Fibroblast of skin of scalp (primary cell): ENCODE results near the gene NCAPH2.
A peak's percentile ranks its signal among the peaks of the same experiment; 100 is the strongest.

ENCODE experiments used
- DNase-seq: peaks from one replicate; pipeline ENCODE4 v3.0.0-alpha.2; 2013

NCAPH2 gene

GRCh38 chr22:50490531-50491308, 17.3 kb upstream of the NCAPH2 start:
- no peak for DNase-seq

GRCh38 chr22:50497093-50497492, 10.9 kb upstream of the NCAPH2 start:
- DNase-seq = no peak

GRCh38 chr22:50498322-50498890, 9.6 kb upstream of the NCAPH2 start:
- DNase-seq = peak; percentile 49

- no peak for DNase-seq
These were observed 7.6 kb upstream of the NCAPH2 start for GRCh38 chr22:50500452-50500851.

- no peak for DNase-seq
These were observed 5.9 kb upstream of the NCAPH2 start for GRCh38 chr22:50502096-50502495.

- no peak for DNase-seq
These were observed 5.2 kb upstream of the NCAPH2 start for GRCh38 chr22:50502628-50503474.

GRCh38 chr22:50503475-50504145, 4.4 kb upstream of the NCAPH2 start:
- DNase-seq = no peak

DNA sequence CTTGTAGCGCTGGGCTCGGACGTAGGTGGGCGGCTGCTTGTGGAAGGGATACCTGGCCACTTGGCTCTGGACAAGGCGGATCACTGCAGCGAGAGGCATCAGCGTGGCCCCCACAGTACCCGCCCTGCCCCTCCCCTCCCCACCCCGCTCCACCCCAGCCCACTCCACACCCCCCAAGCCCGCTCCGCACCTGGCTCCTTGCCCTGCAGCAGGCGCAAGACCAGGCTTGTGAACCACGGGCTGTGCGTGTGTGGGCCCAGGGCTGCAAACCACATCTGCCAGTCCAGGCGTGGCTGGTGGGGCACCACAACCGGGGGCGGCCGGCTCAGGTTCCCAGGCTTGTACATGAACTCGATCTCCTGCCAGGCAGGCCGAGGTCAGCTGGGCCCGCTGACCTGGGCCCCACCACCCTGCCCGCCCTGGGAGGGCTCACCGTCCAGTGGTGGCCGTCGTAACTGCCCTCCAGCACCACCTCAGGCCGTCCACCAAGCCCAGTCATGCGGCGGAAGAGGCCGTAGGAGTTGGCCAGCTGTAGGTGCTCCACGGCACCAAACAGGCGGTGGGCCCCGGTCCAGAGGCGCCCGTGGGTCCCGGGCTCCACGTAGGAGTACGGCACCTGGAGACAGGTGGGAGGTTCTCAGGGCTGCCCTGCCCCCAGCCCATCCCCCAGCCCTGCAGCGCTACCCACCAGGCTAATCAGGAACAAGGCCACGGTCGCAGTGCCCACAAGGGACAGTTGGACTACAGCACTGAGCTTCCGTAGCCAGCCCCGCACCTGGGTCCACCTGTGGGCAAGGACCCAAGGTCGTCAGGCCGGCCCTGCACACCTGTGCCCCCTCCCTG, 3.4 kb upstream of the NCAPH2 start:
- no peak for DNase-seq

DNA sequence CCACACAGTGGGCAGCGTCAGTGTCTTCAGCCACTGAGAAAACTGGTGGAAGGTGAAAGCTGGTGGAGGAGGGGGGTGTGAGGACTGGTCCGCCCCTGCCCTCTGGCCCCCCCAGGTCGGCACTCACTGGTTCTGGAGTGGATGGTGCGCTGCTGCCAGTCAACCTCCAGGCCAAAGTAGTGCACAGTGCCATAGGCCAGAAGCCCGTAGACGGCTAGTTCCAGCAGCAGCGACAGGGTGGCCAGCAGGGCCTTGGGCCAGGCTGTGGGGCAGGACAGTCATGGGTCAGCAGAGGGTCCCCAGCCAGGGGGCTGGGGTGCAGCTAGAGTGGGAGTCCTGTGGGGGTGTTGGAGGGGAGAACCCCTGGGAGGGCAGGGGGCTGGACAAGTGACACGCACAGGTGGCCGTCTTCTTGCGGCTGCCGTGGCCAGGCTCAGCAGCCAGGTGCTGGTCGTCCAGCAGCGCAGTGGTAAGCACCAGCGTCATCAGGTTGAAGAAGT, 2.7 kb upstream of the NCAPH2 start:
- DNase-seq = no peak

GRCh38 chr22:50505776-50506610, 2.0 kb upstream of the NCAPH2 start:
- no peak for DNase-seq

DNA sequence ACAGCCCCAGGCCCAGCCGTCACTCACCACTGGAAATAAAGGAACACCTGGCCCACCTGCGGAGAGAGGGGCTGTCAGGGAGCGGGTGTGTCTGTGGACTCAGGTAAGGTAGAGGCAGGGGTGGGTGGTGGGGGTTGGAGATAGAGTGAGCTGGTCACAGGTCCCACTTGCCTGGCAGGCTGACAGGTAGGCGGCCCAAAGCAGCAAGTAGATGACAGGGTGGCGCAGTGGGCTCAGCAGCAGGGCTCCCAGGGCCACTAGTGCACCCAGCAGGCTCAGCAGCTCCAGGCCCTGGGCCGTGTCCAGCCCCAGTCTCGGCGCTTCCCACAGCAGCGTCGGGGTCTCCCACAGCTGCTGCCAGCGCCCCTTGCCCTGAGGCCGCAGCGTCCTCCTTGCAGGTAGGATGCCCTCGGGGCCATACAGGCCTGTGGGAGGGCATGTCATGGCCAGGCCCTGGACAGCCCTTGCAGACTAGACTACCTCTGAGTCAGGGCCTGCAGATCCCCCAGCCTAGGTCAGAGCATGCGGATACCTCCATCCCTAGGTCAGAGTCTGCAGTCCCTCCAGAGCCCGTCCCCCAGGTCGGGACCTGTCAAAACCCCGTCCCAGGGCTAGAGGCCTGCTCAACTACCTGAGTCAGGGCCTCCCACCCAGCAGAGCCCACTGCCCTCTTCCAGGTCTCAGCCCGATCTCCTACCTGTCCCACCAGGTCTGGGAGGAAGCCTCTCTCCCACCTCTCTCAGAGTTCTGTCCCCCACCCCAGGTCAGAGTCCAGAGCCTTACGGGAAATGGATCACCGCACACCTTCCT, 1.2 kb upstream of the NCAPH2 start:
- DNase-seq = no peak

DNA sequence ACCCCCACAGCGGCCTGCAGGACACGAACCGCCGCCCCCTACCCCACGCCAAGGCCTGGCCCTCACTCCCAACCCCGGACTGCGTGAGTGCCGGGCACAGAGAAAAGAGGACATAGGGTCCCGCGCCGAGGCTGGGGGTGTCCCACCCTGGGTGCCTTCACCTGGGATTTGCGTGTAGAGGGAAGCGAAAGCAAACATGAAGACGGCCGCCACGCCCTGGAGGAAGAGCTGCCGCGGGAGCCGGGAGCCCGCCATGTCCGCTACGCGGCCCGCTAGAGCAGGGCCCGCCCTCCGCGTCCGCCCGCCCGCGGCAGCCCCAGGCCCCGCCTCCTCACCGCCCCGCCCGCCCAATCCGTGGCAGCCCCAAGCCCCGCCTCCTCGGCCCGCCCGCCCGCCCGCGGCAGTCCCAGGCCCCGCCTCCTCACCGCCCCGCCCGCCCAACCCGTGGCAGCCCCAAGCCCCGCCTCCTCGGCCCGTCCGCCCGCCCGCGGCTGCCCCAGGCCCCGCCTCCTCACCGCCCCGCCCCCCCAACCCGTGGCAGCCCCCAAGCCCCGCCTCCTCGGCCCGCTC, 518 bp upstream of the NCAPH2 start, which contains the start of gene LMF2:
TSS of gene LMF2 (minus strand) at position 282 of the 570 bp plus-strand sequence. CDS start at position 255, 27 bp downstream.
- no peak for DNase-seq

GRCh38 chr22:50508897-50509296, 873 bp downstream of the NCAPH2 start:
- no peak for DNase-seq

GRCh38 chr22:50513175-50513574, 5.2 kb downstream of the NCAPH2 start:
- no peak for DNase-seq

GRCh38 chr22:50516068-50516467, 8.0 kb downstream of the NCAPH2 start:
- no peak for DNase-seq

DNA sequence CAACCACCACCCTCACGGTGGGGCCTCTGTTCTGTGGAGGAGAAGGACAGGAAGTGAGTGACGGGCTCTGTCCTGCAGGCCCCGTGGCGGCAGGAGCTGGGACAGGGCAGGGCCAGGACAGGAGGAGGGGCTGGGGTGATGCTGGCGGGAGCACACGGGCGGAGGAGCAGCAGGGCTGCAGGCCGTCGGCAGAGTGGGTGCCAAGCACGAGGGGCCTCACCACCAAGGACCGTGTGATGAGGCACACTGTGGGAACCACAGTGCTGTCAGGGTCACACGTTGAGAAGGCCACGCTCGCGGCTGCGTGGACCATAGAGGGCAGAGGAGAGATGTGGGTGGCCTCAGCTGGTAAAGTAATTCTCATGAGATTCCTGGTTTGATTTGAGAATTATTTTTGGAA, 8.9 kb downstream of the NCAPH2 start:
- DNase-seq = no peak

DNA sequence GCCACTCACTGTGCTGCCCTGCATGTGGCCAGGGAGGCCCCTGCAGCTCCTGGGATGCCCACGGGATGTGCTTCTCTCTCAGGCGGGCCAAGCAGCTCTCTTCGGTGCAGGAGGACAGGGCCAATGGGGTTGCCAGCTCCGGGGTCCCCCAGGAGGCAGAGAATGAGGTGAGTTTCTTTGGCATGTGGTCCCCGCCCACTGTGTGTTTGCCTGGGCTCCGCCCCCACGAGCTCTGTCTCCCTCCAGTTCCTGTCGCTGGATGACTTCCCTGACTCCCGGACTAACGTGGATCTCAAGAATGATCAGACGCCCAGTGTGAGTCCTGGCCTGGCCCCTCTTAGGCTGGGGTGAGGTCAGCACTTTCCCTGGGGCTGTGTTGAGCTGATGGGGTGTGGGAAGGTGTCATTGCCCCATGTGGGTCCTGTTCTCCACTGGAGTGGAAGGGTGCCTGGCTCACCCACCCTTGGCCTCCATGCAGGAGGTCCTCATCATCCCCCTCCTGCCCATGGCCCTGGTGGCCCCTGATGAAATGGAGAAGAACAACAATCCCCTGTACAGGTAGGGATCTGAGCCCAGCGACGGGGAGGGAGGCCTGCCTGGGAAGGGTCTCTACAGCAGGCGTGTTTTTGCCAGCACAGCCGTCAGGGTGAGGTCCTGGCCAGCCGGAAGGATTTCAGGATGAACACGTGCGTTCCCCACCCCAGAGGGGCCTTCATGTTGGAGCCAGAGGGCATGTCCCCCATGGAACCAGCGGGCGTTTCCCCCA, 9.7 kb downstream of the NCAPH2 start:
- DNase-seq = no peak

GRCh38 chr22:50518606-50519005, 10.6 kb downstream of the NCAPH2 start:
- DNase-seq = no peak

GRCh38 chr22:50519151-50519550, 11.1 kb downstream of the NCAPH2 start:
- no peak for DNase-seq
